ENCODE measurements around the gene AHRR. TPM values are rescaled to one million over a fixed set of nuclear protein-coding genes. Genes with fewer than 3 reads are reported as not detected.

AHRR gene
- total RNA-seq, 1 donor = 54.6 TPM

DNA sequence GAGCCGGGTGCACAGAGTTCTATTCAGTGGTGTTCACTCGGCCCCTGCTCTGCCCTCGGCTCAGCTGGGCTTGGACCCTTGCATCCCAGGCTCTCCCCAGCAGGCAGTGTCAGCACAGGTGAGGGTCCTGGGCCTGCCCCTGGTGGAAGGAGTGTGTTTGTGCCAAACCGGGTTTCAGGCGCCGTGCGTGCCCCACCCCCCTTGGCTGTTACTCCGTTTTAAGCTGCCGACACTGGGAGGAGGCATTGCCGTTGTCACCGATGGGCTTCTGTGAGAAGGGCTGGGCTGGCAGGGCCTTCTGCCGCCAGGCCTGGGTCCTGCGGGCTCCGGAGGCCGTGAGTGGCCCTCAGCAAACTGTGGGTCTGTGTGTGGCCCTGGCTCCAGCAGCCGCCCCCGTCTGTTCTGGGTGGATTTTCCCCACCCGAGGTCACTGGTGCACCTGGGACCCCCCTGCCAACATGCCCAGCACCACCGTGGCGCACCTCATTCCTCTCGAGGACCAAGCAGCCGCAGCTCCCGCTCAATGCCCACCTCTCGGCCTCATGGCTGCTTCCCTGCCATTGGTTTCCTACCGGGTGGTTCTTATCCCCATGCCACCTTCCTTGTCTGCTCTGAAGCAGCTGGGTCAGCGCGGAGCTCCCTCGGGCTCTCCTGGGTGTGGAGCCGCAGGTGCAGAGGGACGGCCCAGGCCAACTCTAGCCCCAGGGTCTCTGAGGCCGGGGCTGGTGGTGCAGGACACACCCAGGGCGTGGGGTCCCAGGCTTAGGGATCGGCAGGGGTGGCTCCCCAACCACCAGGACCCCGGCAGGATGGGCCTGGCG is 77.2 kb downstream of the AHRR start:
- Histone ChIP-seq H3K4me3 (ENCODE audit: insufficient read depth, low read length) (no peak overlapping the region), H3K27ac (ENCODE audit: low read depth, low read length) (peak overlapping the region; percentile 100), H3K4me1 (ENCODE audit: insufficient read depth, low read length) (peaks cover 43% of the 10 kb centered on the region), H3K9me3 (ENCODE audit: low read depth, low read length) (no peaks in the 10 kb centered on the region), H3K79me2 (ENCODE audit: insufficient read depth, low read length) (peaks cover 41% of the 10 kb centered on the region), H3K36me3 (ENCODE audit: insufficient read depth, low read length) (peaks cover 34% of the 10 kb centered on the region), H4K20me1 (ENCODE audit: insufficient read depth, low read length) (no peaks in the 10 kb centered on the region), H3K27me3 (ENCODE audit: insufficient read depth, low read length) (no peaks in the 10 kb centered on the region), H3K4me2 (ENCODE audit: insufficient read depth, low read length) (peak overlapping the region; percentile 23), H2AFZ (ENCODE audit: low read length) (no peak overlapping the region)
- DNase-seq (ENCODE audit: insufficient read length, low spot score, missing footprints) = no peak
- no peak for TF ChIP-seq CTCF (IDR thresholded peaks at IDR 0.05; ENCODE audit: extremely low read depth, low read depth, low read length)

DNA sequence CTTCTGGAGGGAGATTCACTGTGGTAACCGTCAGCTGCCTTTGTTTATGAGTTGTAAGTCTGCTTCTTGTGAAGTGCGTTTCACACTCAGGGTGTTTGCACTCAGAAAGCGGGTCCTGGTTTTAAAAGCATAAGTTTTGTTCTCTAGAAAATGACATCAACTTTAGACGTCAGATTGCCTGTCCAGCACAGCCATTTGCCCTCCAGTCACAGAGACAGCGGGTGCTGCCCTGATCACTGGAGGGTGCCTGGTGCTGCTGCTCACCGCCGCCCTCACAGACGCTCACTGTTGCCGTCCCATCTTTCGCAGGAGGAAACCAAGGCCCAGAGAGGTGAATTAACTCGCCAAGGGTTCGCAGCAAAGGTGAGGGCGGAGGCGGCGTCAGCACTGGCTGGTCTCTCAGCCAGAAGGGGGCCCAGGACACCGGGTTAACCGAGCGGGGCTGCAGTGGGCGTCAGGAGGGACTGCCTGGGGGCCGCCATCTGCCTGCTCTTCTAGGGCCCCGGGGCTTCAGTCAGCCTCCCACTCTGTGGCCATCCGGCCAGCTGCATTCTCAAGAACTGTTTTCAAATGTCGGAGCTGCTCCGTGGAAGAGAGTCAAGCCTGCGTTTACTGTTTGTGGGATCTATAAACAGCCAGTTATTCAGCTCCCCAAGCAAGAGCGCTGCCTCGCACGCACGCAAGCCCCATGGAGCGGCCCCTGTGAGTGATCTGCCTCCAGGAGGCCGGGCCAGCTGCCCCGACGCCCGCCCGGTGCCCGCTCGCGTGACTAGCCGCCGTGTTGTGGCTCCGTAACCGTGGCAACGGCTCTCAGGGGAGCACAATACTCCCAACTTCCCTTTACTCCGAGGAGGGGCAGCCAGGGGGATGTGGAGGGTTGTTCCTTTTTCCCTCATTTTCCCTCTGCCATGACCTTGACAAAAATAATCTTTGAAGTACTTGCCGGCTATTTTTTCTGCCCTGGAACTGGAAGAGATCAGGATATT is 78.1 kb downstream of the AHRR start:
- H3K4me2 ChIP-seq (ENCODE audit: insufficient read depth, low read length) = peak overlapping the region; percentile 70
- H3K27me3 ChIP-seq (ENCODE audit: insufficient read depth, low read length) = no peaks in the 10 kb centered on the region
- H2AFZ ChIP-seq (ENCODE audit: low read length) = no peak overlapping the region

DNA sequence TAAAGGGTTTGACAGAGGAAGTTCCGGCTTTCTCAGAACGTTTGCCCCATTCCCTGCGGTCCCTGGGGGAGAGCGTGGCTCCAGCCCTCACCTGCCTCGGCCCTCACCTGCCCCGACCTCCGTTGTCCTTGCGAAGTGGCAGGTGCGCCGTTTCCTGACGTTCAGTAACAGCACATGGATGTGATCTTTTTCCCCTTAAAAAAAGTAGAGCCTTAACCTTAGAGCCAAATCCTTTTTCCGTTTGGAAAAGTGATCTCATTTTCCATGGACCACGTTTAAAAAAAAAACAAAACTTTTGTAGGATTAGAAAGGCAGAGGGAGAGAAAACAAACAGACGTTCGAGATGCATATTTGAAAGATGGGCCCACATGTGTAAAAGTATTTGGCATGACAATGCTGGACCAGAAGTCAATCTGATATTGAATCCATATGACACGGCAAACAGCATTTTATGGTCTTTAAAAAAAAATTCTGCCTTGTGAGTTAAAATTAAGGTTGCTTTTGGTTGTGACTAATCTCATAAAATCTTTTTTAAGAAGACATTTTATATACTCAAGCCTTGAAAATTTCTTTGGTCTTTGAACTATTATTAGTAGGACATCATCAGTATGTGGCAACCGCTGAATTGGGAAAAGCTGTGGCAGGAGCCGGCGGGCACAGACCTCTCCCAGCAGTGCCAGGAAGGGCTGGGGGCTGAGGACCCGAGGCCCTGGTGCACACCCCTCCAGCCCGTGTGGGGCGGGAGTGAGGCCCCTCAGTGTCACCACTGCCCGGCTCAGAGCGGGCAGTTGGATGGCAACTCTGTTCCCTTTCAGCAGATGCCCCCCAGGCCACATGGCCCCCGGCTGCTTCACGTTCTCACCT is 79.0 kb downstream of the AHRR start:
- TF ChIP-seq CTCF (IDR thresholded peaks at IDR 0.05; ENCODE audit: extremely low read depth, low read depth, low read length) = no peak
- H2AFZ ChIP-seq (ENCODE audit: low read length) = no peak overlapping the region
- H3K36me3 ChIP-seq (ENCODE audit: insufficient read depth, low read length) = peaks cover 40% of the 10 kb centered on the region
- H3K79me2 ChIP-seq (ENCODE audit: insufficient read depth, low read length) = peaks cover 34% of the 10 kb centered on the region
- peak; percentile 96 for DNase-seq (ENCODE audit: insufficient read length, low spot score, missing footprints)
- peaks cover 36% of the 10 kb centered on the region for H3K4me1 ChIP-seq (ENCODE audit: insufficient read depth, low read length)
- H3K9me3 ChIP-seq (ENCODE audit: low read depth, low read length) = no peaks in the 10 kb centered on the region
- H4K20me1 ChIP-seq (ENCODE audit: insufficient read depth, low read length) = no peaks in the 10 kb centered on the region
- H3K4me2 ChIP-seq (ENCODE audit: insufficient read depth, low read length) = peak overlapping the region; percentile 70
- H3K27me3 ChIP-seq (ENCODE audit: insufficient read depth, low read length) = no peaks in the 10 kb centered on the region
- peak overlapping the region; percentile 52 for H3K4me3 ChIP-seq (ENCODE audit: insufficient read depth, low read length)
- H3K27ac ChIP-seq (ENCODE audit: low read depth, low read length) = peak overlapping the region; percentile 100

More for the DNA sequence above, 78.1 kb downstream of the AHRR start:
- Histone ChIP-seq H3K36me3 (ENCODE audit: insufficient read depth, low read length) (peaks cover 40% of the 10 kb centered on the region), H3K27ac (ENCODE audit: low read depth, low read length) (peak overlapping the region; percentile 100), H3K4me1 (ENCODE audit: insufficient read depth, low read length) (peaks cover 43% of the 10 kb centered on the region), H3K79me2 (ENCODE audit: insufficient read depth, low read length) (peaks cover 37% of the 10 kb centered on the region), H4K20me1 (ENCODE audit: insufficient read depth, low read length) (no peaks in the 10 kb centered on the region), H3K9me3 (ENCODE audit: low read depth, low read length) (no peaks in the 10 kb centered on the region), H3K4me3 (ENCODE audit: insufficient read depth, low read length) (peak overlapping the region; percentile 52)
- peak; percentile 98 for DNase-seq (ENCODE audit: insufficient read length, low spot score, missing footprints)
- TF ChIP-seq CTCF (IDR thresholded peaks at IDR 0.05; ENCODE audit: extremely low read depth, low read depth, low read length) = no peak

Measured in osteoblast (primary cell).